DND-41 (cell line): ENCODE results near the gene ETDA.

ENCODE experiments used
- EZH2 ChIP-seq: IDR thresholded peaks from 3 replicates; pipeline ENCODE4 v1.6.1; 2012; ENCODE audit warnings: borderline replicate concordance, low read depth, mild to moderate bottlenecking, moderate library complexity, low read length, inconsistent platforms; ENCODE audit not compliant: severe bottlenecking
- TF ChIP-seq, protein P1 (sequence below): IDR thresholded peaks from 2 replicates; pipeline ENCODE4 v1.5.1; 2012; ENCODE audit warnings: borderline replicate concordance, low read length, moderate library complexity, mild to moderate bottlenecking; ENCODE audit not compliant: poor library complexity, severe bottlenecking; ENCODE audit errors: extremely low read depth

DNA sequence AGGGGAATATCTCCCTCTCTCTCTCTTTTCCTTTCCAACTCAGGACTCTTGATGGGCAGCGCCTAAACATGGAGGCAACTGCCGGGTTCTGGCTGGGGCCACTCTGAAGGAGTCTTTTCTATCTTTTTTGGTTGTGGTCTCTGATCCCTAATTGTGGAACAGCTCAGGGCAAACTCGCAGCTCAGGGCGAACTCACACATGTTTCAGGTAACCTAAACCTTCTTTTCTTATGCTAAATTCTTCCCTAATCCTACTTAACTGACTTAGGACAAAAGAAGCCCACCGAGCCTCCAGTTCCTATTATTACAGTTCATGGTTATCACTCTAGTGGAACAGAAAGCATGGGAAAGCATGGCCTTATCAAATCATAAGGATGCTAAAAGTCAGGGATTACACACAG, 21.3 kb downstream of the ETDA start:
- no peak for TF ChIP-seq EZH2
- TF ChIP-seq, protein P1, sequence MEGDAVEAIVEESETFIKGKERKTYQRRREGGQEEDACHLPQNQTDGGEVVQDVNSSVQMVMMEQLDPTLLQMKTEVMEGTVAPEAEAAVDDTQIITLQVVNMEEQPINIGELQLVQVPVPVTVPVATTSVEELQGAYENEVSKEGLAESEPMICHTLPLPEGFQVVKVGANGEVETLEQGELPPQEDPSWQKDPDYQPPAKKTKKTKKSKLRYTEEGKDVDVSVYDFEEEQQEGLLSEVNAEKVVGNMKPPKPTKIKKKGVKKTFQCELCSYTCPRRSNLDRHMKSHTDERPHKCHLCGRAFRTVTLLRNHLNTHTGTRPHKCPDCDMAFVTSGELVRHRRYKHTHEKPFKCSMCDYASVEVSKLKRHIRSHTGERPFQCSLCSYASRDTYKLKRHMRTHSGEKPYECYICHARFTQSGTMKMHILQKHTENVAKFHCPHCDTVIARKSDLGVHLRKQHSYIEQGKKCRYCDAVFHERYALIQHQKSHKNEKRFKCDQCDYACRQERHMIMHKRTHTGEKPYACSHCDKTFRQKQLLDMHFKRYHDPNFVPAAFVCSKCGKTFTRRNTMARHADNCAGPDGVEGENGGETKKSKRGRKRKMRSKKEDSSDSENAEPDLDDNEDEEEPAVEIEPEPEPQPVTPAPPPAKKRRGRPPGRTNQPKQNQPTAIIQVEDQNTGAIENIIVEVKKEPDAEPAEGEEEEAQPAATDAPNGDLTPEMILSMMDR, result no peak
